ENCODE measurements around the gene ZNF397. TPM values are rescaled to one million over a fixed set of nuclear protein-coding genes. Genes with fewer than 3 reads are reported as not detected.
A peak's percentile ranks its signal among the peaks of the same experiment; 100 is the strongest.

The ZNF397 gene
- 19.5 and 23.8 TPM in 2 replicates for total RNA-seq
- polyA plus RNA-seq: 7.0 and 7.8 TPM in 2 replicates
- polyA plus RNA-seq (2012): 8.7 and 8.9 TPM in 2 replicates
- polyA minus RNA-seq (ENCODE audit: low replicate concordance): 0.82 and 10.6 TPM in 2 replicates

DNA sequence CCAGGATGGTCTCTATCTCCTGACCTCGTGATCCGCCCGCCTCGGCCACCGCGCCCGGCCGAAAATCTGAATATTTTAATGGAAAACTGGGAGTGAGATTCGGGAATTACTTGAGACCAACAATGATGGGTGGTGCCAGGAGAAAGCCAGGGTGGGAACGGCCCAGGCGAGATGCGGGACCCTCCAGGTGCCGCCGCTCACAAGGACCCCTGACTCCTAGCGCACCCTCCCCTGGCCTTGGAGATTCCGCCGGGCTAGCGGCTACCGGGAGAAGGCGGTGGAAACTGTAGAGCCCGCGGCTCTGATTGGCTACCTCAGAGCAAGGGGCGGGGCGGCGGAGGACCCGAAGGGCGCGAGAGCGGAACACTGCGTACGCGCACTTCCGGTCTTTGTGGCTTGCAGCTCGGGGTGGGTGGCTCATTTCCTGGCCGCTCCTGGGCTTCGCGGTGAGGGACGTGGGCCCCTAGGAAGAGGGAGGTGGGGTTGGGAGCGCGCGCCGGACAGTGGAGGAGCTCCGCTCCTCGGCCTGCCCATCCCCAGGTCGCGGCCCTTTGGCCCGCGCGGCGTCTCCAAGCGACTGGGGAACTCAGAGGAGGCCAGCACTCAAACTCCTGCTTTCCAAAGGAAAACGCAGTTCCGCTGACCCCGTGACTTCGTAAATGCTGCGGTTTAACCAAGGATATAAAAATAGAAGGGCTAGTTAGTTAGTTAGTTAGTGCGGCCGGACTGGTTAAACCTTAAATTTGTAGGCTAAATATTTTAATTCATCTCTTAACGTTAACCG, at the start of gene ZNF397:
ZNF397 (plus strand) TSS at position 371 of the 784 bp plus-strand sequence. CDS start 1,437 bp downstream, outside the sequence.
- no peaks in the 10 kb centered on the region for H3K27me3 ChIP-seq (ENCODE audit: control insufficient read depth, insufficient read depth, low read length)
- H3K27ac ChIP-seq (ENCODE audit: insufficient read depth, low read length): peak within 1 kb of the TSS; percentile 91
- TF ChIP-seq EZH2 (IDR thresholded peaks at IDR 0.05; ENCODE audit: low read length, missing control alignments) (no peak), CTCF (conservative IDR thresholded peaks at IDR 0.05 in 1 of 2, IDR thresholded peaks at IDR 0.05 in 1 of 2; ENCODE audit: low read depth in 1 of 2, low read length in 2 of 2) (no peak)
- H3K4me2 ChIP-seq (ENCODE audit: extremely low read depth, insufficient read depth, low read length): peak within 1 kb of the TSS; percentile 94
- peak within 1 kb of the TSS; percentile 47 to 80 (median 64) for H3K4me3 ChIP-seq (replicated peaks in 1 of 4; ENCODE audit: control extremely low read depth in 1 of 4, insufficient read depth in 1 of 4, low read depth in 3 of 4, low read length in 4 of 4)
- H3K79me2 ChIP-seq (ENCODE audit: control insufficient read depth, insufficient read depth, low read length): peaks cover 5% of the 10 kb centered on the region
- peaks cover 10% of the 10 kb centered on the region for H3K36me3 ChIP-seq (ENCODE audit: control insufficient read depth, insufficient read depth, low read length)
- H4K20me1 ChIP-seq (ENCODE audit: control insufficient read depth, extremely low read depth, insufficient read depth, low read length): no peaks in the 10 kb centered on the region
- peak within 1 kb of the TSS; percentile 92 for H3K9ac ChIP-seq (ENCODE audit: insufficient read depth, low read length)
- H3K9me3 ChIP-seq (ENCODE audit: control insufficient read depth, insufficient read depth, low read depth, low read length): peaks cover 2% of the 10 kb centered on the region
- H2AFZ ChIP-seq (ENCODE audit: low read length): peak within 1 kb of the TSS; percentile 98
- H3K4me1 ChIP-seq (ENCODE audit: control insufficient read depth, extremely low read depth, insufficient read depth, low read length): no peaks in the 10 kb centered on the region
- peak; percentile 96 to 97 for DNase-seq (ENCODE audit: low read depth in 2 of 2)

- H3K9ac ChIP-seq (ENCODE audit: insufficient read depth, low read length): no peak overlapping the region
- no peaks in the 10 kb centered on the region for H3K27me3 ChIP-seq (ENCODE audit: control insufficient read depth, insufficient read depth, low read length)
- H3K27ac ChIP-seq (ENCODE audit: insufficient read depth, low read length): no peak overlapping the region
- DNase-seq (ENCODE audit: low read depth in 2 of 2): no peak
- no peak overlapping the region for H3K4me3 ChIP-seq (replicated peaks in 1 of 4; ENCODE audit: control extremely low read depth in 1 of 4, insufficient read depth in 1 of 4, low read depth in 3 of 4, low read length in 4 of 4)
- no peaks in the 10 kb centered on the region for H4K20me1 ChIP-seq (ENCODE audit: control insufficient read depth, extremely low read depth, insufficient read depth, low read length)
- no peaks in the 10 kb centered on the region for H3K79me2 ChIP-seq (ENCODE audit: control insufficient read depth, insufficient read depth, low read length)
- no peaks in the 10 kb centered on the region for H3K9me3 ChIP-seq (ENCODE audit: control insufficient read depth, insufficient read depth, low read depth, low read length)
- TF ChIP-seq CTCF (conservative IDR thresholded peaks at IDR 0.05 in 1 of 2, IDR thresholded peaks at IDR 0.05 in 1 of 2; ENCODE audit: low read depth in 1 of 2, low read length in 2 of 2): no peak
- TF ChIP-seq EZH2 (IDR thresholded peaks at IDR 0.05; ENCODE audit: low read length, missing control alignments): no peak
- no peaks in the 10 kb centered on the region for H3K36me3 ChIP-seq (ENCODE audit: control insufficient read depth, insufficient read depth, low read length)
- no peak overlapping the region for H3K4me2 ChIP-seq (ENCODE audit: extremely low read depth, insufficient read depth, low read length)
- no peaks in the 10 kb centered on the region for H3K4me1 ChIP-seq (ENCODE audit: control insufficient read depth, extremely low read depth, insufficient read depth, low read length)
- no peak overlapping the region for H2AFZ ChIP-seq (ENCODE audit: low read length)
These were observed 49.2 kb upstream of the ZNF397 start for GRCh38 chr18:35191698-35192025.

- no peaks in the 10 kb centered on the region for H3K9me3 ChIP-seq (ENCODE audit: control insufficient read depth, insufficient read depth, low read depth, low read length)
- no peak overlapping the region for H2AFZ ChIP-seq (ENCODE audit: low read length)
- no peaks in the 10 kb centered on the region for H3K4me1 ChIP-seq (ENCODE audit: control insufficient read depth, extremely low read depth, insufficient read depth, low read length)
- DNase-seq (ENCODE audit: low read depth in 2 of 2): no peak
- H3K9ac ChIP-seq (ENCODE audit: insufficient read depth, low read length): no peak overlapping the region
- H3K4me2 ChIP-seq (ENCODE audit: extremely low read depth, insufficient read depth, low read length): no peak overlapping the region
- no peak for TF ChIP-seq CTCF (conservative IDR thresholded peaks at IDR 0.05 in 1 of 2, IDR thresholded peaks at IDR 0.05 in 1 of 2; ENCODE audit: low read depth in 1 of 2, low read length in 2 of 2)
- TF ChIP-seq EZH2 (IDR thresholded peaks at IDR 0.05; ENCODE audit: low read length, missing control alignments): no peak
- H3K27ac ChIP-seq (ENCODE audit: insufficient read depth, low read length): no peak overlapping the region
- no peak overlapping the region for H3K4me3 ChIP-seq (replicated peaks in 1 of 4; ENCODE audit: control extremely low read depth in 1 of 4, insufficient read depth in 1 of 4, low read depth in 3 of 4, low read length in 4 of 4)
- no peaks in the 10 kb centered on the region for H3K79me2 ChIP-seq (ENCODE audit: control insufficient read depth, insufficient read depth, low read length)
- H3K36me3 ChIP-seq (ENCODE audit: control insufficient read depth, insufficient read depth, low read length): no peaks in the 10 kb centered on the region
- H3K27me3 ChIP-seq (ENCODE audit: control insufficient read depth, insufficient read depth, low read length): no peaks in the 10 kb centered on the region
- no peaks in the 10 kb centered on the region for H4K20me1 ChIP-seq (ENCODE audit: control insufficient read depth, extremely low read depth, insufficient read depth, low read length)
These were observed 48.4 kb upstream of the ZNF397 start for GRCh38 chr18:35192415-35192814.

All from fibroblast of lung (primary cell).